OCI-LY3 (cell line): ENCODE data around the gene SLC35F3.

Experiments used
- H2AFZ ChIP-seq: fragments of 200-600, 300-600 bp; shearing (Covaris generic); 2 replicates; pipeline ENCODE4 v1.6.0; 2014; ENCODE audit warnings: antibody characterized with exemption, low read depth, low read length
- H3K27ac ChIP-seq: fragments of 200-600, 300-600 bp; sonication (generic); 2 replicates; pipeline ENCODE4 v1.5.1; 2014; ENCODE audit warnings: mild to moderate bottlenecking, low read length, moderate library complexity, mixed read lengths
- H3K27me3 ChIP-seq: fragments of 200-600, 300-600 bp; sonication (generic); 2 replicates; pipeline ENCODE4 v1.6.1; 2014; ENCODE audit warnings: low read depth, low read length, mixed read lengths
- H3K36me3 ChIP-seq: fragments of 200-600, 300-600 bp; sonication (generic); replicated peaks from 2 replicates; pipeline ENCODE3; 2014; ENCODE audit warnings: low read depth, low read length, mixed read lengths
- H3K4me1 ChIP-seq: fragments of 300-600, 200-600 bp; sonication (generic); 2 replicates; pipeline ENCODE4 v1.6.1; 2014; ENCODE audit warnings: low read length, mixed read lengths
- H3K4me2 ChIP-seq: fragments of 200-600, 300-600 bp; sonication (generic); 2 replicates; pipeline ENCODE4 v1.6.1; 2014; ENCODE audit warnings: low read length, mixed read lengths
- H3K4me3 ChIP-seq: fragments of 300-600, 200-600 bp; sonication (generic); 2 replicates; pipeline ENCODE4 v1.5.1; 2014; ENCODE audit warnings: antibody characterized with exemption, mild to moderate bottlenecking, low read length, moderate library complexity
- H3K79me2 ChIP-seq: fragments of 300-600, 200-600 bp; shearing (Covaris generic); 2 replicates; pipeline ENCODE4 v1.6.1; 2014; ENCODE audit warnings: mild to moderate bottlenecking, low read length, mixed read lengths
- H3K9ac ChIP-seq: fragments of 300-600, 200-600 bp; shearing (Covaris generic); 2 replicates; pipeline ENCODE4 v1.6.0; 2014; ENCODE audit warnings: mild to moderate bottlenecking, low read length, moderate library complexity
- H3K9me3 ChIP-seq: fragments of 200-600, 300-600 bp; shearing (Covaris generic); 2 replicates; pipeline ENCODE4 v1.6.1; 2014; ENCODE audit warnings: low read length, mixed read lengths; ENCODE audit not compliant: insufficient read depth
- H4K20me1 ChIP-seq: fragments of 200-600, 300-600 bp; sonication (generic); 2 replicates; pipeline ENCODE4 v1.6.1; 2016; ENCODE audit warnings: low read length, mixed read lengths; ENCODE audit not compliant: insufficient read depth
- EZH2phosphoT487 ChIP-seq: fragments of 200-600 bp; shearing (Covaris generic); IDR thresholded peaks from 2 replicates; pipeline ENCODE4 v1.6.1; 2018; ENCODE audit warnings: antibody characterized with exemption, mixed run types, low read depth
- TF ChIP-seq, protein P1 (sequence below): fragments of 200-600, 300-600 bp; sonication (generic); IDR thresholded peaks from 2 replicates; pipeline ENCODE4 v1.5.1; 2014; ENCODE audit warnings: antibody characterized with exemption, low read length, low read depth

Gene SLC35F3

DNA sequence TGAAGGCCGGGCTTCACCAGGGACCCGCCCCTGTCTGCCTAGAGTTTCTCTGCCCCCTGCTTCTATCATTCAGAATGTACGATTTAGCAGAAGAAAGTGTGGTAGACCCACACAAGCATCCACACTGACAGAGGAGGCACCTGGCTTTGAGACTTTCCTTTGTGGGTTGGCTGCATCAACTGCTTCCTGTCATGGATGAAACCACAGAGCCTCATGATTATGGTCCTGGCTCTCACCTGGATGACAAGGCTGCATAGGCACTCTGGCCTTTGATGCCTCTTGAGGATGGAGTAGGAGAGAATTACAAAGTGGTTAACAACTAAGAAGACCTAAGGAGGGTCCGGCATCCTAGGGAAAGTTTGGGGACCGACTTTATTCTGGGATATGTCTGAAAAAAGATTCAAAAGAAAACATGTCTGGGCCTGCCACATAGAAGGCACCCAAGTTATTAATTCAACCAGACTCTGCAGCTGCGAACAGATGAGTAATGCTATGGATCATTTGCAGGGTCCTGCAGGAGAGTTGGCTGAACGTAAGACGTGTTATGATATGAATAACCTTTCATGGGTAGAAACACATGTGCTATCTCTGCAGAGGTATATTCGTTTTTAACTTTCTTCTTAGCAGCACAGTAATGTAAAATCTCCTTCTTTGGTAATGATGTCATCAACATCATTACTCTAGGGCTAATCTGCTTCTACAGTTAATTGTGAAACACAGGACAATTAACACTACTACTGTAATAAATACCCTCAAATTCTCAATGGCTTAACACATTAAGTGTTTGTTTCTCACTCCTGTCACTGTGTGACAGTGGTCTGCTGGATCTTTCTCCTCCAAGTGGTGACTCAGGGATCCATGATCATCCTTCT, 136.2 kb downstream of the SLC35F3 start:
- Histone ChIP-seq H2AFZ (no peak overlapping the region), H3K9ac (no peak overlapping the region)

DNA sequence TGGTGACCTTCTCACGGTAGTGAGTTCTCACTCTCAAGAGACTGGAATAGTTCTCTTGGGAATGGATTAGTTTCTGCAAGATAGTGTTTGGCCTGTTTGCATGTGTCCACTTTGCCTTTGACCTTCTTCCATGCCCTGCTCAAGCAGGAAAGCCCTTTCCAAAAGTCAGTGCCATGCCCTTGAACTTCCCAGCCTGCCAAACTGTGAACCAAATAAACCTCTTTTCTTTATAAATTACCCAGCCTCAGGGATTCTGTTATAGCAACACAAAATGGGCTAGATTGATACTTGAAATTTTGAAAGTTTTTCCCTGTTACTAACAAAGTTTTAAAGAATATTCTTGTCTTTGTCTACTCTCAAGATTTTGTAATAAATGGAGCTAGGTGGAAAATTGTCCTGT, 139.6 kb downstream of the SLC35F3 start:
- Histone ChIP-seq H3K4me2 (no peak overlapping the region), H3K9me3 (no peaks in the 10 kb centered on the region), H4K20me1 (no peaks in the 10 kb centered on the region), H3K27me3 (peaks cover 18% of the 10 kb centered on the region; the same call in 1 of the 2 replicates), H3K4me1 (no peaks in the 10 kb centered on the region), H2AFZ (no peak overlapping the region), H3K79me2 (no peaks in the 10 kb centered on the region), H3K27ac (no peak overlapping the region), H3K4me3 (no peak overlapping the region), H3K36me3 (no peaks in the 10 kb centered on the region), H3K9ac (no peak overlapping the region)
- TF ChIP-seq EZH2phosphoT487: no peak
- TF ChIP-seq, protein P1, sequence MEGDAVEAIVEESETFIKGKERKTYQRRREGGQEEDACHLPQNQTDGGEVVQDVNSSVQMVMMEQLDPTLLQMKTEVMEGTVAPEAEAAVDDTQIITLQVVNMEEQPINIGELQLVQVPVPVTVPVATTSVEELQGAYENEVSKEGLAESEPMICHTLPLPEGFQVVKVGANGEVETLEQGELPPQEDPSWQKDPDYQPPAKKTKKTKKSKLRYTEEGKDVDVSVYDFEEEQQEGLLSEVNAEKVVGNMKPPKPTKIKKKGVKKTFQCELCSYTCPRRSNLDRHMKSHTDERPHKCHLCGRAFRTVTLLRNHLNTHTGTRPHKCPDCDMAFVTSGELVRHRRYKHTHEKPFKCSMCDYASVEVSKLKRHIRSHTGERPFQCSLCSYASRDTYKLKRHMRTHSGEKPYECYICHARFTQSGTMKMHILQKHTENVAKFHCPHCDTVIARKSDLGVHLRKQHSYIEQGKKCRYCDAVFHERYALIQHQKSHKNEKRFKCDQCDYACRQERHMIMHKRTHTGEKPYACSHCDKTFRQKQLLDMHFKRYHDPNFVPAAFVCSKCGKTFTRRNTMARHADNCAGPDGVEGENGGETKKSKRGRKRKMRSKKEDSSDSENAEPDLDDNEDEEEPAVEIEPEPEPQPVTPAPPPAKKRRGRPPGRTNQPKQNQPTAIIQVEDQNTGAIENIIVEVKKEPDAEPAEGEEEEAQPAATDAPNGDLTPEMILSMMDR: no peak

More for the DNA sequence above, 136.2 kb downstream of the SLC35F3 start:
- H3K79me2 ChIP-seq: no peaks in the 10 kb centered on the region
- H3K9me3 ChIP-seq: no peaks in the 10 kb centered on the region
- H3K36me3 ChIP-seq: no peaks in the 10 kb centered on the region
- TF ChIP-seq, protein P1: no peak
- no peak for TF ChIP-seq EZH2phosphoT487
- no peak overlapping the region for H3K27ac ChIP-seq
- H3K4me1 ChIP-seq: no peaks in the 10 kb centered on the region
- no peak overlapping the region for H3K4me2 ChIP-seq
- no peaks in the 10 kb centered on the region for H4K20me1 ChIP-seq
- peaks cover 18% of the 10 kb centered on the region; the same call in 1 of the 2 replicates for H3K27me3 ChIP-seq
- no peak overlapping the region for H3K4me3 ChIP-seq

DNA sequence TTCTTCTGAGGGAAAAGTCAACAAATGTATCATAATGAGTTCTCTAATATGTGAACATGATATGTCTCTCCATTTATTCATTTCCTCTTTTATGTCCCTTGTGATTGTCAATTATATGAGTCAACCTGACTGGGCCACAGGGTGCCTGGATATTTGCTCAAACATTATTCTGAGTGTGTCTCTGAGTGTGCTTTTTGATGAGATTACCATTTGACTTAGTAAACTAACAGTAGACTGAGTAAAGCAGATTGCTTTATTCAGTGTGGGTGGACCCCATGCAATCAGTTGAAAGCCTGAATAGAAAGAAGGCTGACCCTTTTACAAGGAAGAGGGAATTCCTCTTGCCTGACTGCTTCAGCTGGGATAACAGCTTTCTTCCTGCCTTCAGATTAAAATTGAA, 142.6 kb downstream of the SLC35F3 start:
- H3K9ac ChIP-seq: no peak overlapping the region
- no peaks in the 10 kb centered on the region for H3K9me3 ChIP-seq
- H3K4me2 ChIP-seq: no peak overlapping the region
- TF ChIP-seq EZH2phosphoT487: no peak
- TF ChIP-seq, protein P1: no peak
- peaks cover 12% of the 10 kb centered on the region; the same call in 1 of the 2 replicates for H3K27me3 ChIP-seq
- no peaks in the 10 kb centered on the region for H4K20me1 ChIP-seq
- no peak overlapping the region for H3K27ac ChIP-seq
- no peaks in the 10 kb centered on the region for H3K79me2 ChIP-seq
- H3K4me3 ChIP-seq: no peak overlapping the region
- no peaks in the 10 kb centered on the region for H3K4me1 ChIP-seq
- H2AFZ ChIP-seq: no peak overlapping the region
- no peaks in the 10 kb centered on the region for H3K36me3 ChIP-seq

DNA sequence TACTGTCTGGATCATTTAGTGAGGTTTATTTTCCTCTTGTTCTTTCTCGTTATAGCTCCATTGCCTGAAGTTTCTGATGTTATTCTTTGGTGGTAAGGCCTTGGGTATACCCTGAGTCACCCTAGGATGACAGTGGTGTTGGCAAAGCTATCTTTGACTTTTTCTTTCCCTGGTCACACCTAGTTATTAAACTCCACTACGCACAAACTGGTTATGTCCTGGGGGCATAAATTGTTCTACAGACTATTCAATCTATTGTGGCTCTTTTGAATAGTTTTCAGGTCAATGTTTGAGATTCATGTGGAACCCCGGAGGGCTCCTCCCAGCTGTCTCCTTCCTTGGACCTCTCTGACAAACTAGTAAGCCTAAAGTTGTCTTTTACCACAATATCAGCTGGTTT, 157.7 kb downstream of the SLC35F3 start:
- no peak overlapping the region for H3K4me3 ChIP-seq
- no peak overlapping the region for H3K9ac ChIP-seq
- peaks cover 6% of the 10 kb centered on the region; the same call in 1 of the 2 replicates for H3K9me3 ChIP-seq
- H3K79me2 ChIP-seq: no peaks in the 10 kb centered on the region
- no peaks in the 10 kb centered on the region for H3K27me3 ChIP-seq
- H3K4me2 ChIP-seq: no peak overlapping the region
- no peaks in the 10 kb centered on the region for H3K36me3 ChIP-seq
- H3K27ac ChIP-seq: no peak overlapping the region
- no peak overlapping the region for H2AFZ ChIP-seq
- no peaks in the 10 kb centered on the region for H3K4me1 ChIP-seq
- TF ChIP-seq EZH2phosphoT487: no peak
- TF ChIP-seq, protein P1: no peak
- H4K20me1 ChIP-seq: no peaks in the 10 kb centered on the region
